ENCODE results near the gene SHLD1.
A peak's percentile ranks its signal among the peaks of the same experiment; 100 is the strongest.
"Not testable (repeated sequence)": the region's sequence is repeated elsewhere in the genome, so short reads cannot be mapped to it uniquely, and the experiment has no call there.

SHLD1 gene

DNA sequence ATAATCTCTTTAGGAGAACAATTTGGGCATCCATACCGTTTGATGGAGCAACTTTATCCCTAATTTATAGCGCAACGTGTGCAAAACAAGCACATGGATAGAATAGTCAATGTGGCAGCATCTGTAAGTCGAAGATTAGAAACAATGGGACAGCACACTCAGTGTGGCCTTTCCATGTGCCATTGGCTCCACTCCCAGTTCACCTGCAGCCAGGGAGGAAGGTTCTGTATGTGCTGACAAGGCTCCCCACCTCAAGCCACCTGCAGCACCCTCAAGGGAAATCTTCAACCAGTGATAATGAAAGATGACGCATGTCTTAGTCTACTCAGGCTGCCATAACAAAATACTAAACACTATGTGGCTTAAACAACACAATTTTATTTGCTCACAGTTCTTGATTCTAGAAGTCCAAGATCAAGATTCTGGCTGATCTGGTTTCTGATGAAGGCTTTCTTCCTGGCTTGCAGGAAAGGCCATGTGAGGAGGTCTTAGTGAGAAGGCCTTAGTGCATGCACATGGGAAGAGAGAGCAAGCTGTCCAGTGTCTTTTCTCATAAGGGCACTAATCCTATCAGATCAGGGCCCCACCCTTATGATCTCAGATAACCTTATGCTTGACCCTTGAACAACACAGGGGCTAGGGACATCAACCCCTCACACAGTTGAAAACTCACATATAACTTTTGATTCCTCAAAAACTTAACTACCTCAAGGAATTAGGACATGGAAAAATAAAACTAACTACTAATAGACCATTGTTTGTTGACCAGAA lies 34.9 kb upstream of the SHLD1 start:
- H3K4me3 ChIP-seq (replicated peaks in 1 of 2; ENCODE audit: low read depth in 2 of 2, low read length in 2 of 2) = no peak overlapping the region
- TF ChIP-seq, protein P1, sequence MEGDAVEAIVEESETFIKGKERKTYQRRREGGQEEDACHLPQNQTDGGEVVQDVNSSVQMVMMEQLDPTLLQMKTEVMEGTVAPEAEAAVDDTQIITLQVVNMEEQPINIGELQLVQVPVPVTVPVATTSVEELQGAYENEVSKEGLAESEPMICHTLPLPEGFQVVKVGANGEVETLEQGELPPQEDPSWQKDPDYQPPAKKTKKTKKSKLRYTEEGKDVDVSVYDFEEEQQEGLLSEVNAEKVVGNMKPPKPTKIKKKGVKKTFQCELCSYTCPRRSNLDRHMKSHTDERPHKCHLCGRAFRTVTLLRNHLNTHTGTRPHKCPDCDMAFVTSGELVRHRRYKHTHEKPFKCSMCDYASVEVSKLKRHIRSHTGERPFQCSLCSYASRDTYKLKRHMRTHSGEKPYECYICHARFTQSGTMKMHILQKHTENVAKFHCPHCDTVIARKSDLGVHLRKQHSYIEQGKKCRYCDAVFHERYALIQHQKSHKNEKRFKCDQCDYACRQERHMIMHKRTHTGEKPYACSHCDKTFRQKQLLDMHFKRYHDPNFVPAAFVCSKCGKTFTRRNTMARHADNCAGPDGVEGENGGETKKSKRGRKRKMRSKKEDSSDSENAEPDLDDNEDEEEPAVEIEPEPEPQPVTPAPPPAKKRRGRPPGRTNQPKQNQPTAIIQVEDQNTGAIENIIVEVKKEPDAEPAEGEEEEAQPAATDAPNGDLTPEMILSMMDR (IDR thresholded peaks at IDR 0.05; ENCODE audit: low read depth, low read length) = no peak
- no peak for DNase-seq (ENCODE audit: low read depth in 2 of 2)

DNA sequence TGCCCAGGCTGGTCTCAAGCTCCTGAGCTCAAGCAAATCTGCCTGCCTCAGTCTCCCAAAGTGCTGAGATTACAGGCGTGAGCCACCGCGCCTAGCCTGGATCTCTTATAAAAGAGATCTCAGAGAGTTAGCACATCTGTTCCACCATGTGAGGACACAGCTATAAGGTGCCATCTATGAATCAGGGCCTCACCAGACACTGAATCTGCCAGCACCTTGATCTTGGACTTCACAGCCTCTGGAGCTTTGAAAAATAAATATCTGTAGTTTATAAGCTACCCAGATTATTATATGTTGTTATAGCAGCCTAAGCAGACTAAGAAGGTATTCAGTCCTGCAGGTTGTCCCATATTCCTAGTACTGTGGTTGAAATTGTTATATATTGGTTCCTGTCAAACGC lies 33.2 kb upstream of the SHLD1 start:
- TF ChIP-seq, protein P1 (IDR thresholded peaks at IDR 0.05; ENCODE audit: low read depth, low read length) = no peak
- DNase-seq (ENCODE audit: low read depth in 2 of 2) = no peak
- no peak overlapping the region for H3K4me3 ChIP-seq (replicated peaks in 1 of 2; ENCODE audit: low read depth in 2 of 2, low read length in 2 of 2)

DNA sequence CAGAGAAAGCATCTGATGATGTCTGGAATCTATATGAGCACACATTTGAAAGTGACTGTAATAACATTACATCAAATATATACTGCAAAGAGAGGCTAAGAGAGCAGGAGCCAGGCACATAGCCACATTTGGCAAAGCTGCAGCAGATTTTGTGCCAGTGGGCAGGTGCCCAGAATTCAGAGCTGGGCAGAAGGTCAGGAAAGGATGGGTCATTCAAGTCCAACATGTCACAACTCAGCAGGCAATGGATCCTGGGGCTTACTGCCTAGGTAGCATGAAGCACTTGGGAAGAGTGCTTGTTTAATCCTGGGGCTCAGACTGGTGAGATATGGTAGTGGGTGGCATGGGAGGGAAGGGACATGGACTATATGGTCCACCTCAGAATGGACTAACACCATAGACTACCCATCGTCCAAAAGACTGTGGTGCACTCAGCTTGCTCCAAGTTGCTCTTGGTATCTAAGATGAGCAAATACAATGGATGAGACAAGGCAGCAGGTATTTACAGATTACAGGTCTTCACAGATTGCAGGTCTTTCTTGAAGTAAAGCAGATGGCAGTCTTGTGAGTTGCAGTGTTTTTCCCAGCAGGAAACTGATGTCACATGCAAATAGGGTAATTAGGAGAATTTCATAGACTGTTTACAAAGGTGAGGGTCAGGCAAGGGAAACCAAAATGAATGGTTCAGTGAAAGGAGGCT lies 31.2 kb upstream of the SHLD1 start:
- no peak overlapping the region for H3K4me3 ChIP-seq (replicated peaks in 1 of 2; ENCODE audit: low read depth in 2 of 2, low read length in 2 of 2)
- peak in 1 of 2 donors; percentile 46 for DNase-seq (ENCODE audit: low read depth in 2 of 2)
- TF ChIP-seq, protein P1 (IDR thresholded peaks at IDR 0.05; ENCODE audit: low read depth, low read length) = no peak

DNA sequence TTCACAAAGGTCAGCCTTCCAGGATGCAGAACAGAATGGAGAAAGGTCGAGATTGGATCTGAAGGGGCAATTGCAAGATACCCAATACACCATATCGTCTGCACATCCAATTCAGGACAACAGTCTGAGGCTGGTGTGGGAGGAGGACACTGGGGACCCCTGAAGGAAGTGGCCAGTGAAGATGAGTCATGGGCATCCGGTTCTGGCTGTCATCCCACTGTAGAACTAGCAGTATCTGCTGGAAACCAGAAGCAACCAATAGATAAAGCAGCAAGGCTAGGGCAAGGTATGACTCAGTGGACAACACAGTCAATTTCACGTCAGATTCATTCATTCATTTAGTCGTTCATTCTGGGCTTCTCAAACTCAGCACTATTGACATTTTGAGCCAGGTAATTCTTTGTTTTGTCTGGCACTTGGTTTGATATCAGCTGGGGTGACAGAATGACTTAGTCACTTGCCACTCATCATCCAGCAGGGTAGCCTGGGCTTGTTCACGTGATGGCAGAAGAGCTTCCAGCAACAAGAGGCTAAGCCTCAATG lies 30.3 kb upstream of the SHLD1 start:
- peak; percentile 40 to 67 for DNase-seq (ENCODE audit: low read depth in 2 of 2)
- H3K4me3 ChIP-seq (replicated peaks in 1 of 2; ENCODE audit: low read depth in 2 of 2, low read length in 2 of 2) = no peak overlapping the region
- TF ChIP-seq, protein P1 (IDR thresholded peaks at IDR 0.05; ENCODE audit: low read depth, low read length) = no peak

DNA sequence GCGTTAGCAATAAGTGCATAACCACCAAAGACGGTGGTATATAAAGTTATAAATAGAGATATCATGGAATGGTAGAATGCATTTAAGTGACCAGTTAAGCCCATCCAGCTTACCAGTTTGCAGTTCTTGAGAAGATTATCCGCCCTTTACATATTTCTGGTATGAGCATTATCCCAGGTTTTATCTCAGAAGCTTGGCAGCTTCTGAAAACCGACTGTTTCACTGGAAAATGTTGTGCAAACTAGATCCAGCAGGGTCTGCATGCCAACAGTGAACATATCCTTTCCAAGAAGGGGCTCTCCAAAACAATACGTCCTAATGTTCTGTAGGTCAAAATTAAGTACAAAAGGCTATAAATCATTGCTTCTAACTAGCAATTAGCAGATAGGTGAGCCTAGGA lies 29.5 kb upstream of the SHLD1 start:
- TF ChIP-seq, protein P1 (IDR thresholded peaks at IDR 0.05; ENCODE audit: low read depth, low read length) = no peak
- H3K4me3 ChIP-seq (replicated peaks in 1 of 2; ENCODE audit: low read depth in 2 of 2, low read length in 2 of 2) = no peak overlapping the region
- DNase-seq (ENCODE audit: low read depth in 2 of 2) = peak; percentile 15 to 83

DNA sequence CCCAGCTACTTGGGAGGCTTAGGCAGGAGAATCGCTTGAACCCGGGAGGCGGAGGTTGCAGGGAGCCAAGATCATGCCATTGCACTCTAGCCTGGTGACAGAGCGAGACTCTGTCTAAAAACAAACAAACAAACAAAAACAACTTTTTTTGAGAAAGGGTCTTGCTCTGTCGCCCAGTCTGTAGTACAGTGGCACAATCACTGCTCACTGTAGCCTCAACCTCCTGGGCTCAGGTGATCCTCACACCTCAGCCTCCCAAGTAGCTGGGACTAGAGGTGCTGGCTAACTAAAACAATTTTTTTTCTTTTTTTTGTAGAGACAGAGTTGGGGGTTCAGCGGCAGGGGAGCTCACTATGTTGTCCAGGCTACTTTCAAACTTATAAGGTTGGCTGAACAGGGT lies 28.8 kb upstream of the SHLD1 start:
- DNase-seq (ENCODE audit: low read depth in 2 of 2); H3K4me3 ChIP-seq (replicated peaks in 1 of 2; ENCODE audit: low read depth in 2 of 2, low read length in 2 of 2): not testable (repeated sequence)

DNA sequence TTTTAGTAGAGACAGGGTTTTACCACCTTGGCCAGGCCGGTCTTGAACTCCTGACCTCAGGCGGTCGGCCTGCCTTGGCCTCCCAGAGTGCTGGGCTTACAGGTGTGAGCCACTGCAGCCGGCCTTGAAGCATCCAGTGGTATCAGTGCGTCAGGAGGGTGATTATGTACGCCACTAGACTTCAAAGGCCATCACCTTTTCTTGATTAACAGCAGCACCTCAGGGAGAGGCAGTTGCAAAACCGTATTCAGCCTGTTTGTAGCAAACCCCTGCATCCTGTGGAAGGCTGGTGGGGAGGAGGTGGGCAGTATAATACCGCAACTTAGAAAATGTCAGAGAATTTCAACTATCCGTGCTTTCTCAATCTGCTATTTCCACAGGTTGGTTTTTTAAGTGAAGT lies 27.3 kb upstream of the SHLD1 start:
- TF ChIP-seq, protein P1 (IDR thresholded peaks at IDR 0.05; ENCODE audit: low read depth, low read length) = no peak
- no peak for DNase-seq (ENCODE audit: low read depth in 2 of 2)
- no peak overlapping the region for H3K4me3 ChIP-seq (replicated peaks in 1 of 2; ENCODE audit: low read depth in 2 of 2, low read length in 2 of 2)

DNA sequence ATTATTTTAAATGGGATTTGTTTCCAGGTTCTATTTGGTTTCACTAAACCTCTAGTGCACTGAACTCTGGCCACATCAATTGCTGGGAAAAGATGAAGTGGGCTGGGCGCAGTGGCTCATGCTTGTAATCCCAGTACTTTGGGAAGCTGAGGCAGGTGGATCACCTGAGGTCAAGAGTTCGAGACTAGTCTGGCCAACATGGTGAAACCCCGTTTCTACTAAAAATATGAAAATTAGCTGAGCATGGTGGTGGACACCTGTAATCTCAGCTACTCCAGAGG lies 25.1 kb upstream of the SHLD1 start:
- DNase-seq (ENCODE audit: low read depth in 2 of 2) = not testable (repeated sequence)

More for the DNA sequence above, 25.1 kb upstream of the SHLD1 start:
- H3K4me3 ChIP-seq (replicated peaks in 1 of 2; ENCODE audit: low read depth in 2 of 2, low read length in 2 of 2) = not testable (repeated sequence)

Measured in cardiac fibroblast (primary cell).